WERI-Rb-1 (cell line): ENCODE measurements around the gene ZNF692.

Source experiments
- DNase-seq: peaks from one replicate; pipeline ENCODE4 v3.0.0-alpha.2; 2020
- H3K27ac ChIP-seq: fragments of 250-450 bp; sonication (Bioruptor Pico); 2 replicates; pipeline ENCODE4 v1.5.1; 2020; ENCODE audit warnings: mild to moderate bottlenecking, moderate library complexity
- H3K27me3 ChIP-seq: fragments of 250-450 bp; sonication (Bioruptor Pico); 2 replicates; pipeline ENCODE4 v1.5.1; 2021; ENCODE audit warnings: mild to moderate bottlenecking, low read depth, moderate library complexity; ENCODE audit not compliant: insufficient read depth, severe bottlenecking
- H3K36me3 ChIP-seq: fragments of 250-450 bp; sonication (Bioruptor Pico); 2 replicates; pipeline ENCODE4 v1.5.1; 2020; ENCODE audit warnings: mild to moderate bottlenecking, moderate library complexity
- H3K4me3 ChIP-seq: 2 replicates; pipeline ENCODE4 v1.5.1; 2011; ENCODE audit warnings: low read depth, mild to moderate bottlenecking, control low read depth, low read length
- H3K9me3 ChIP-seq: fragments of 250-450 bp; sonication (Bioruptor Pico); 2 replicates; pipeline ENCODE4 v1.5.1; 2021; ENCODE audit warnings: mild to moderate bottlenecking, moderate library complexity; ENCODE audit not compliant: severe bottlenecking
- CTCF ChIP-seq: IDR thresholded peaks from 2 replicates; pipeline ENCODE4 v1.5.1; 2011; ENCODE audit warnings: low read depth, mild to moderate bottlenecking, control low read depth, inconsistent platforms, low read length

The ZNF692 gene

GRCh38 chr1:248800459-248800858, 58.4 kb downstream of the ZNF692 start:
- Histone ChIP-seq H3K36me3 (no peaks in the 10 kb centered on the region), H3K27me3 (peaks cover 90% of the 10 kb centered on the region), H3K4me3 (no peak overlapping the region), H3K27ac (no peak overlapping the region), H3K9me3 (peaks cover 16% of the 10 kb centered on the region)
- no peak for TF ChIP-seq CTCF
- no peak for DNase-seq
